K562 (cell line): ENCODE results near the gene MT4. TPM values are rescaled to one million over a fixed set of nuclear protein-coding genes. Genes with fewer than 3 reads are reported as not detected.

ENCODE experiments used
- ARID2 ChIP-seq: fragments of 450-650 bp; IDR thresholded peaks from 2 replicates; pipeline ENCODE4 v1.6.1; 2017; ENCODE audit warnings: antibody characterized with exemption, mild to moderate bottlenecking
- FOSL1 ChIP-seq: fragments of 200-800 bp; sonication (Bioruptor generic); conservative IDR thresholded peaks from 2 replicates; pipeline ENCODE4 v1.6.1; 2016; ENCODE audit warnings: missing genetic modification characterization, missing compliant biosample characterization
- FOXA1 ChIP-seq: fragments of 450-650 bp; IDR thresholded peaks from 2 replicates; pipeline ENCODE4 v1.6.1; 2016; ENCODE audit warnings: mild to moderate bottlenecking, borderline replicate concordance
- GTF2F1 ChIP-seq: IDR thresholded peaks from 2 replicates; pipeline ENCODE4 v1.6.1; 2011; ENCODE audit warnings: low read depth, low read length, improper control_type of control experiment
- MCM5 ChIP-seq: fragments of 450-650 bp; IDR thresholded peaks from 2 replicates; pipeline ENCODE4 v1.6.1; 2016; ENCODE audit warnings: low read depth
- RBM17 ChIP-seq: fragments of 200-400 bp; formaldehyde crosslinking; IDR thresholded peaks from 2 replicates; pipeline ENCODE4 v1.6.1; 2017; ENCODE audit warnings: low read depth, mild to moderate bottlenecking, low read length, borderline replicate concordance
- SAFB ChIP-seq: fragments of 200-400 bp; formaldehyde crosslinking; IDR thresholded peaks from 2 replicates; pipeline ENCODE4 v1.6.1; 2017; ENCODE audit warnings: low read depth, low read length, borderline replicate concordance
- TAF9B ChIP-seq: fragments of 450-650 bp; IDR thresholded peaks from 2 replicates; pipeline ENCODE4 v1.6.1; 2018; ENCODE audit warnings: mild to moderate bottlenecking; ENCODE audit not compliant: partially characterized antibody
- TBP ChIP-seq: optimal IDR thresholded peaks from 2 replicates; pipeline ENCODE3; 2011; ENCODE audit warnings: low read depth, low read length, improper control_type of control experiment
- ZBTB1 ChIP-seq: sonication (generic); formaldehyde crosslinking; IDR thresholded peaks from 2 replicates; pipeline ENCODE4 v1.8.1; 2023; ENCODE audit warnings: missing genetic modification reagents, low read depth, mild to moderate bottlenecking, borderline replicate concordance
- ZKSCAN3 ChIP-seq: fragments of 250-450 bp; sonication (Bioruptor Pico); IDR thresholded peaks from 2 replicates; pipeline ENCODE4 v1.4.0; 2020
- ZNF384 ChIP-seq: IDR thresholded peaks from 2 replicates; pipeline ENCODE4 v1.6.1; 2012; ENCODE audit warnings: low read depth, low read length, improper control_type of control experiment
- ZNF408 ChIP-seq: fragments of 250-450 bp; sonication (Bioruptor Pico); IDR thresholded peaks from 2 replicates; pipeline ENCODE4 v1.4.0; 2020; ENCODE audit warnings: low read depth, mild to moderate bottlenecking, moderate library complexity
- ZNF778 ChIP-seq: fragments of 450-650 bp; formaldehyde crosslinking; IDR thresholded peaks from 2 replicates; pipeline ENCODE4 v1.4.0; 2020; ENCODE audit warnings: mild to moderate bottlenecking, moderate library complexity
- ZSCAN29 ChIP-seq: fragments of 450-650 bp; IDR thresholded peaks from 2 replicates; pipeline ENCODE4 v1.6.1; 2017
- polyA plus RNA-seq, 8 experiments: library from polyadenylated mRNA; depleted of rRNA in 4 of 8; stranded (reverse) in 5 of 8; unstranded in 3 of 8; fragments of >200 nt; fragmentation: Nextera tagmentation in 2 of 8; fragmentation: Illumina TruSeq in 1 of 8; extraction: Ambion mirVana in 2 of 8; extraction: Trizol in 1 of 8; gene quantifications; 2 replicates each; pipeline versions ENCODE4 v1.2.1 to v1.2.3, GENCODE V29; 2011 to 2014; ENCODE audit warnings: inconsistent platforms in 1 of 8, missing spikeins in 1 of 8
- total RNA-seq, 7 experiments: library from RNA; depleted of rRNA in 6 of 7; stranded (reverse); fragments of >200 nt in 6 of 7; fragmentation: Illumina TruSeq in 2 of 7; extraction: Trizol in 2 of 7; gene quantifications; 2 replicates each; pipeline versions ENCODE4 v1.2.1 to v1.2.3, GENCODE V29; 2011 to 2021; ENCODE audit warnings: low replicate concordance in 1 of 7
- TF ChIP-seq, protein P1 (sequence below): sonication (generic); formaldehyde crosslinking; IDR thresholded peaks from 2 replicates; pipeline ENCODE4 v1.8.0; 2022; ENCODE audit warnings: missing genetic modification reagents, mild to moderate bottlenecking, moderate library complexity, borderline replicate concordance
- TF ChIP-seq, protein P2 (sequence below): fragments of 450-650 bp; IDR thresholded peaks from 2 replicates; pipeline ENCODE4 v1.6.1; 2016; ENCODE audit warnings: missing biosample characterization, missing genetic modification characterization
- TF ChIP-seq, protein P3 (sequence below): fragments of 250-450 bp; sonication (Bioruptor Pico); IDR thresholded peaks from 2 replicates; pipeline ENCODE4 v1.4.0; 2020
- TF ChIP-seq, protein P4 (sequence below): sonication (generic); formaldehyde crosslinking; IDR thresholded peaks from 2 replicates; pipeline ENCODE4 v1.4.0; 2020; ENCODE audit warnings: mild to moderate bottlenecking, missing genetic modification reagents

MT4 gene
- total and polyA plus RNA-seq, 9 of the 15 experiments (the other 6 are each of a cell fraction or from before 2014, with no cell fraction given) = not detected

DNA sequence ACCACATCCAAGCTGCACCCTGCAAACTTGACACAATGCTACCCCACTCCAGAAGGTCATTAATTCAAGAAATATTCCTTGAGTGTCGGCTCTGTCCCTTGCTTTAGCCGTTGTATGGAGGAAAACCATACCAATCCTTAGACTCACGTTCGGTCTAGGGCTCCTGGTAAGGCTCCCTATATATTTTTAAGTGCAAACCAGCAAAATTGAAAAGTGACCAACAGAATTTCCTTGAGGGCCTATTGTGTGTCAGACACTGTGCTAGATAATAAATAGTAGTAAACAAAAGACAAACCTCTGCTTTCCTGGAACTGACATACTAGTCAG lies 44.7 kb upstream of the MT4 start (continued):
- TF ChIP-seq, protein P1, sequence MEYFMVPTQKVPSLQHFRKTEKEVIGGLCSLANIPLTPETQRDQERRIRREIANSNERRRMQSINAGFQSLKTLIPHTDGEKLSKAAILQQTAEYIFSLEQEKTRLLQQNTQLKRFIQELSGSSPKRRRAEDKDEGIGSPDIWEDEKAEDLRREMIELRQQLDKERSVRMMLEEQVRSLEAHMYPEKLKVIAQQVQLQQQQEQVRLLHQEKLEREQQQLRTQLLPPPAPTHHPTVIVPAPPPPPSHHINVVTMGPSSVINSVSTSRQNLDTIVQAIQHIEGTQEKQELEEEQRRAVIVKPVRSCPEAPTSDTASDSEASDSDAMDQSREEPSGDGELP (CRISPR knock-in tag) = no peak
- peak; percentile 3 for TF ChIP-seq TBP
- no peak for TF ChIP-seq ZNF384
- TF ChIP-seq, protein P2, sequence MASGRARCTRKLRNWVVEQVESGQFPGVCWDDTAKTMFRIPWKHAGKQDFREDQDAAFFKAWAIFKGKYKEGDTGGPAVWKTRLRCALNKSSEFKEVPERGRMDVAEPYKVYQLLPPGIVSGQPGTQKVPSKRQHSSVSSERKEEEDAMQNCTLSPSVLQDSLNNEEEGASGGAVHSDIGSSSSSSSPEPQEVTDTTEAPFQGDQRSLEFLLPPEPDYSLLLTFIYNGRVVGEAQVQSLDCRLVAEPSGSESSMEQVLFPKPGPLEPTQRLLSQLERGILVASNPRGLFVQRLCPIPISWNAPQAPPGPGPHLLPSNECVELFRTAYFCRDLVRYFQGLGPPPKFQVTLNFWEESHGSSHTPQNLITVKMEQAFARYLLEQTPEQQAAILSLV (tag) = no peak
- TF ChIP-seq SAFB = no peak
- no peak for TF ChIP-seq GTF2F1
- no peak for TF ChIP-seq RBM17
- TF ChIP-seq ZBTB1 (CRISPR knock-in tag) = peak; percentile 73
- TF ChIP-seq ARID2 = no peak
- no peak for TF ChIP-seq FOXA1
- no peak for TF ChIP-seq ZNF778 (CRISPR knock-in tag)
- no peak for TF ChIP-seq ZKSCAN3 (CRISPR knock-in tag)
- TF ChIP-seq, protein P3, sequence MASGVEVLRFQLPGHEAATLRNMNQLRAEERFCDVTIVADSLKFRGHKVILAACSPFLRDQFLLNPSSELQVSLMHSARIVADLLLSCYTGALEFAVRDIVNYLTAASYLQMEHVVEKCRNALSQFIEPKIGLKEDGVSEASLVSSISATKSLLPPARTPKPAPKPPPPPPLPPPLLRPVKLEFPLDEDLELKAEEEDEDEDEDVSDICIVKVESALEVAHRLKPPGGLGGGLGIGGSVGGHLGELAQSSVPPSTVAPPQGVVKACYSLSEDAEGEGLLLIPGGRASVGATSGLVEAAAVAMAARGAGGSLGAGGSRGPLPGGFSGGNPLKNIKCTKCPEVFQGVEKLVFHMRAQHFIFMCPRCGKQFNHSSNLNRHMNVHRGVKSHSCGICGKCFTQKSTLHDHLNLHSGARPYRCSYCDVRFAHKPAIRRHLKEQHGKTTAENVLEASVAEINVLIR (CRISPR knock-in tag) = no peak
- TF ChIP-seq, protein P4, sequence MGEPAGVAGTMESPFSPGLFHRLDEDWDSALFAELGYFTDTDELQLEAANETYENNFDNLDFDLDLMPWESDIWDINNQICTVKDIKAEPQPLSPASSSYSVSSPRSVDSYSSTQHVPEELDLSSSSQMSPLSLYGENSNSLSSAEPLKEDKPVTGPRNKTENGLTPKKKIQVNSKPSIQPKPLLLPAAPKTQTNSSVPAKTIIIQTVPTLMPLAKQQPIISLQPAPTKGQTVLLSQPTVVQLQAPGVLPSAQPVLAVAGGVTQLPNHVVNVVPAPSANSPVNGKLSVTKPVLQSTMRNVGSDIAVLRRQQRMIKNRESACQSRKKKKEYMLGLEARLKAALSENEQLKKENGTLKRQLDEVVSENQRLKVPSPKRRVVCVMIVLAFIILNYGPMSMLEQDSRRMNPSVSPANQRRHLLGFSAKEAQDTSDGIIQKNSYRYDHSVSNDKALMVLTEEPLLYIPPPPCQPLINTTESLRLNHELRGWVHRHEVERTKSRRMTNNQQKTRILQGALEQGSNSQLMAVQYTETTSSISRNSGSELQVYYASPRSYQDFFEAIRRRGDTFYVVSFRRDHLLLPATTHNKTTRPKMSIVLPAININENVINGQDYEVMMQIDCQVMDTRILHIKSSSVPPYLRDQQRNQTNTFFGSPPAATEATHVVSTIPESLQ (CRISPR knock-in tag) = no peak
- peak; percentile 13 for TF ChIP-seq TAF9B
- TF ChIP-seq MCM5 = no peak
- no peak for TF ChIP-seq FOSL1 (tag)
- no peak for TF ChIP-seq ZSCAN29
- TF ChIP-seq ZNF408 (CRISPR knock-in tag) = no peak
